ENCODE results near the gene UBE2E2.

UBE2E2 gene

DNA sequence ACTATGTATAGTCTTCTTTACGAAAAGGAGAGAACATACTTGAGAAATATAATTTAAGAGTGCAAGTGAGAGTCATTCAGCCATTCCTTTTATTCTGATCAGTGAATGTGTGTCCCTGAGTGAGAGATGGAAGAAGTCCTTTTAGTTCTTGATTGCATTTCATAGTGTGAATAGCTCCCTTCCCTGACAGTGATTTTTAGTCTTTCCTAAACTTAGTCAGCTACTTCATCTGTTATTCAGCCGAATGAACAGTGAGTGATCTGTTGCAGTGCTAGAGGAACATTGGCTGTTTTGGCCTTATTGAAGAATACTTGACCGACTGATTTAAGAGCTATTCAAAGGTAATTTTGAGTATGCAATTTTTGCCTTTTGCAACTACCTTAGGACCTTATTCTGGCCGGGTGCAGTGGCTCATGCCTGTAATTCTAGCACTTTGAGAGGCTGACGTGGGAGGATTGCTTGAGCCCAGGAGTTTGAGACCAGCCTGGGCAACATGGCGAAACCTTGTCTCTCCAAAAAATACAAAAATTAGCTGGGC is 45.5 kb downstream of the UBE2E2 start:
- no peak for DNase-seq (ENCODE audit: low read depth, low spot score)
- TF ChIP-seq, protein P1, sequence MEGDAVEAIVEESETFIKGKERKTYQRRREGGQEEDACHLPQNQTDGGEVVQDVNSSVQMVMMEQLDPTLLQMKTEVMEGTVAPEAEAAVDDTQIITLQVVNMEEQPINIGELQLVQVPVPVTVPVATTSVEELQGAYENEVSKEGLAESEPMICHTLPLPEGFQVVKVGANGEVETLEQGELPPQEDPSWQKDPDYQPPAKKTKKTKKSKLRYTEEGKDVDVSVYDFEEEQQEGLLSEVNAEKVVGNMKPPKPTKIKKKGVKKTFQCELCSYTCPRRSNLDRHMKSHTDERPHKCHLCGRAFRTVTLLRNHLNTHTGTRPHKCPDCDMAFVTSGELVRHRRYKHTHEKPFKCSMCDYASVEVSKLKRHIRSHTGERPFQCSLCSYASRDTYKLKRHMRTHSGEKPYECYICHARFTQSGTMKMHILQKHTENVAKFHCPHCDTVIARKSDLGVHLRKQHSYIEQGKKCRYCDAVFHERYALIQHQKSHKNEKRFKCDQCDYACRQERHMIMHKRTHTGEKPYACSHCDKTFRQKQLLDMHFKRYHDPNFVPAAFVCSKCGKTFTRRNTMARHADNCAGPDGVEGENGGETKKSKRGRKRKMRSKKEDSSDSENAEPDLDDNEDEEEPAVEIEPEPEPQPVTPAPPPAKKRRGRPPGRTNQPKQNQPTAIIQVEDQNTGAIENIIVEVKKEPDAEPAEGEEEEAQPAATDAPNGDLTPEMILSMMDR (IDR thresholded peaks at IDR 0.05; ENCODE audit: insufficient read depth, low read length, missing control alignments) = no peak
- POLR2A ChIA-PET = no interaction called here
- CTCF ChIA-PET = interaction anchor here (0.9 kb wide), 1 partner anchor 66 kb away, joined by 3 read pairs; no protein-coding TSS in a partner anchor
- H3K4me3 ChIP-seq (ENCODE audit: low read depth, low read length) = no peak overlapping the region

DNA sequence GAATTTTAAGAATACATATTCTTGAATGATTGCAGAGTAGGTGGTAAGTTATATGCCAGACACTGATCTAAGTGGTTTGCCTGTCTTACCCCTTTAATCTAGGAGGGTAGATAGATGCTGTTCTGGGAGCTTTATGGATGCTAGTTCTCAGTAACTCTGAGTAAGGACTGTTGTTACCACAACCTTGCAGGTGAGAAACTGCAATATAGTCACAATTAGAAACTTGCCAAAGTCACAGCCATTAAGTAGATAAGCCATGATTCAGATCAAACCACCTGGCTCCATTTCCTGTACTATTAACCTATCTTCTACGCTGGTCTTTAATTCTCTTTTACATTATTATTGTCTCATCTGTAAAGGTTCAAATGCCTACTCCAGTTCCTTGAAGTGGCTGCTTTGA is 46.8 kb downstream of the UBE2E2 start:
- TF ChIP-seq, protein P1 (IDR thresholded peaks at IDR 0.05; ENCODE audit: insufficient read depth, low read length, missing control alignments) = no peak
- POLR2A ChIA-PET = no interaction called here
- no peak for DNase-seq (ENCODE audit: low read depth, low spot score)
- H3K4me3 ChIP-seq (ENCODE audit: low read depth, low read length) = no peak overlapping the region
- CTCF ChIA-PET = interaction anchor here (1.0 kb wide), 1 partner anchor 15 kb away, joined by 3 read pairs; no protein-coding TSS in a partner anchor

DNA sequence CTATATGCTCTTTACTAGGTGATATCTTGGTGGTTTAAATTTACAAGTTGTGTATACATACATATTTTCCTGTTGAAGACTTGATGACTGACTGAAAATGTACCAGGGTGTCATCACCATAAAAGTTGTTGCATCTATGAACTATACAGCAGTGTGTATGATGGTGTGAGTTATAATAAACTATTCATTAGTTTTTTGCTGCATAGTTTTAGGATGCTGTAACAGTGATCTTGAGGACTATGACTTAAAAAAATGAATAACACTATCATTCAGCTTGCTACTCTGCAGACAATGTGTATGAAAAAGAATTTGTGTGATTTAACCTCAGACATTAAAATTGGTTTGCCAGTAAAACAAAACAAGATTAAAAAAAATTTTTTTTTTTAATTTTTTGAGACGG is 49.0 kb downstream of the UBE2E2 start:
- DNase-seq (ENCODE audit: low read depth, low spot score) = no peak
- no peak overlapping the region for H3K4me3 ChIP-seq (ENCODE audit: low read depth, low read length)
- TF ChIP-seq, protein P1 (IDR thresholded peaks at IDR 0.05; ENCODE audit: insufficient read depth, low read length, missing control alignments) = no peak
- ChIA-PET POLR2A (no interaction called here), CTCF (no interaction called here)

DNA sequence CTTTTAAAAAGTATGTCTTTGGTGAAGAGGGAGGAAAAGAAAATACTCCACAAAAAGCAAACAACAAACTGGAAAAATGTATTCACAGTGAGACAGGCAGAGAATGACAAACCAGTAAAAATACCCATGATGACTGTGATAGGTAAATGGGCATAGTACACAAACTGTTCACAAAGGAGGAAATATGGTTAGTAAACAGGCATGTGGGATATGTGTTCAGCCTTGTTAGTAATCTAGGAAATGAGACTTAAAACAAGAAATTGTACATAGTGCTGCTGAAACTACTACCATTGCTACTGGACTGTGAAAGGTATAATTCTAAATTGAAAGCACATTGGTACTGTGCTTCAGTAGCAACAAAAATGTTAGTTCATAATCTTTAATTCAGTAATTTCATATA is 50.1 kb downstream of the UBE2E2 start:
- ChIA-PET CTCF (no interaction called here), POLR2A (interaction anchor here (0.6 kb wide), 1 partner anchor 280 kb away, joined by 3 read pairs; no protein-coding TSS in a partner anchor)
- TF ChIP-seq, protein P1 (IDR thresholded peaks at IDR 0.05; ENCODE audit: insufficient read depth, low read length, missing control alignments) = no peak
- no peak for DNase-seq (ENCODE audit: low read depth, low spot score)
- no peak overlapping the region for H3K4me3 ChIP-seq (ENCODE audit: low read depth, low read length)

DNA sequence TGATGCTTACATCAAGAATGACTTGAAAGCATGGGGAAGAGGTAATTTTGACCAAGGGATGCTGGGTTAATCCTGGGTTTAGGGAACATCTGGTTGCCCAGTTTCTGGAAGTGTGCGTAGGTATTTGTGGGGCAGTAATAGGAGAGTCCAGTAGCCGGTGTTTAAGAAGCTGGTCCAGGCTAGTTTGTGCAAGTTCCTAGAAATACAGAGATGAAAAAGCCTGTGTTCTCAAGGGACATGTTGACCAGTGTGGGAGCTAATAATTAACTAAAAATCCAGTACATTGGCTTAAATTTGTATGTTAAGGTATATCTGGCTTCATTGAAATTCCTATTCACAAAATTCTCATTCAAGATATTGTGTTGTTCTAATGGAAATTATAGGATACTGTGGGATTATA is 51.2 kb downstream of the UBE2E2 start:
- ChIA-PET CTCF (no interaction called here), POLR2A (no interaction called here)
- TF ChIP-seq, protein P1 (IDR thresholded peaks at IDR 0.05; ENCODE audit: insufficient read depth, low read length, missing control alignments) = no peak
- no peak overlapping the region for H3K4me3 ChIP-seq (ENCODE audit: low read depth, low read length)
- no peak for DNase-seq (ENCODE audit: low read depth, low spot score)

DNA sequence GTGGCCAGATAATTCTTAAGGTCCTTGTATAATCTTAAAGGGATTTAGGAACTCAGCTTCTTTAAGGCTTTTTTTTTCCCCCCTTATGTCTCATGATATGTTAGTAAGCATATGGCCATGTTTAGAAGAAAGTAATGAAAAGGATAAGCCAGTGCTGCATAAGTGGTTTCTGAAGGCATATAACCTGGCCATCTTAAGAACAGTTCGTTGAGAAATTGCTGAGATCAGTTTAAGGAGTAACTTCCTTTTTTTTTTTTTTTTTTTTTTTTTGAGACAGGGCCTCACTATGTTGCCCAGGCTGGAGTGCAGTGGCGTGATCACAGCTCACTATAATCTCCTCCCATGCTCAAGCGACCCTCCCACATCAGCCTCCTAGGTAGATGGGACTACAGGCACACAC is 51.7 kb downstream of the UBE2E2 start:
- CTCF ChIA-PET = no interaction called here
- TF ChIP-seq, protein P1 (IDR thresholded peaks at IDR 0.05; ENCODE audit: insufficient read depth, low read length, missing control alignments) = no peak
- POLR2A ChIA-PET = no interaction called here

More for the DNA sequence above, 51.7 kb downstream of the UBE2E2 start:
- DNase-seq (ENCODE audit: low read depth, low spot score) = no peak
- no peak overlapping the region for H3K4me3 ChIP-seq (ENCODE audit: low read depth, low read length)
